ENCODE measurements around the gene ACVR2B.

ACVR2B gene

DNA sequence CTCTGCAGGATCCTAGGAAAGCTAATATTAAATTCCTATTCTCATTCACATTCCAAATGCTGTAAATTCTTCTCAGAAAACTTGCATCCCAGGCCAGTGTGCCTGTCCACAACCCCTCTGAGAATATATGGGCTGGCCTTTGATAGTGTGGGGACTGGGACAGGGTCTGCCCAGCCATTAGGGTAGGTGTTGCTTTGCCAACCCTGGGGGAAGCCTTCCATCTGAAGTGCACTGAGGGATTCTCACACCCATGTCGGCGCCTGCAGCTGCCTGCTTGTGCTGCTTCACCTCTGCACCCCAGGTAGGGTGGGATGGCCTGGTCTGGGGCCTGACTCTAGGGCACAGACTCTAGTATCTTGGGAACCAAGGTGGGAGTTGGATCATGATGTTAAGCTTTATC is 27.2 kb downstream of the ACVR2B start:
- DNase-seq: no peak

DNA sequence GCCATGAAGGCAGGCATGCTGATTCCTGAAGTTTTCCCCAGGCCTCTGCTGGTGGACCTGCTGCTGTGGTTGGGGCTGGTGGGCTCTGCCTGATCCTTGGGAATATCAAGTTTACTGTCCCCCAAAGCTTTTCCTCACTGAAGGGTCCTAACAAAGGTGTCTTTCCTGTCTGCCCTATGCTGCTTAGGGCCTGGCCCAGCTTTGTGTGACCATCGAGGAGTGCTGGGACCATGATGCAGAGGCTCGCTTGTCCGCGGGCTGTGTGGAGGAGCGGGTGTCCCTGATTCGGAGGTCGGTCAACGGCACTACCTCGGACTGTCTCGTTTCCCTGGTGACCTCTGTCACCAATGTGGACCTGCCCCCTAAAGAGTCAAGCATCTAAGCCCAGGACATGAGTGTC is 29.3 kb downstream of the ACVR2B start:
- DNase-seq: no peak

DNA sequence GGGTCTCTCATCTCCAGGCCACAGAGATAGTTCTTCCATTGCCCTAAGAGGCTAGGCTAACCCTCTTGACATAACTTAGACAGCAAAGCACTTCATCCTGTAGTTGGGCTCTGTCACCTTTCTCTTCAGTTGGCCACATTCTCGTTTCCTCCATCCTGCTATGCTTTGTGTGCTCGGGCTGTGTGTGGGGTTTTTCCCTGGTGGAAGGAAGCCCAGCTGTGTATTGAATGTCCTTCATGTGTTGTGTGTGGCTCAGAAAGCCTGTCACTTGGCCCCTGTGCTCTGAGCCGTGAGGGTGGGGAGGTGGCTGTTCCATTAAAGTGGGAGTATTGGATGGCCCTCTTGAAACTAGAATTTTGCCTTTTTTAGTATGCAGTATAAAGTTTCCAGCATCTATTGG is 33.6 kb downstream of the ACVR2B start:
- no peak for DNase-seq

DNA sequence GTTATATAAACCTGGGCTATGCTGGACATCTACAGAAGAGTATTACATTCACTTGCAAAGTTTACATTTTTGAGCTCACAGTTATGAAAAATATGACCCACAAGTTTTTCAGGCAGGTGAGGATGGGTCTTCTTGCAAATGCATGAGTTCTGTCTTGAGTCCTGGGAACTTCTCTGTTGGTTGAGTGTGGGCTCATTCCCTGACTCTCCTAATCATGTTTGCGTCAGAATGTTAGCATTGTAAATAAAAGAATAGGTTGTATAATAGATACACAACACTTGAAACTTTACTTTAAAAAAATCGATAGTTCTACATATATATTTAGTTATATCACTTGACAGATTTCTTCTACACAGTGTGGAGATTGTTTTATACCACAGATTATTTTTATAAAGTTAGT is 35.3 kb downstream of the ACVR2B start:
- no peak for DNase-seq

DNA sequence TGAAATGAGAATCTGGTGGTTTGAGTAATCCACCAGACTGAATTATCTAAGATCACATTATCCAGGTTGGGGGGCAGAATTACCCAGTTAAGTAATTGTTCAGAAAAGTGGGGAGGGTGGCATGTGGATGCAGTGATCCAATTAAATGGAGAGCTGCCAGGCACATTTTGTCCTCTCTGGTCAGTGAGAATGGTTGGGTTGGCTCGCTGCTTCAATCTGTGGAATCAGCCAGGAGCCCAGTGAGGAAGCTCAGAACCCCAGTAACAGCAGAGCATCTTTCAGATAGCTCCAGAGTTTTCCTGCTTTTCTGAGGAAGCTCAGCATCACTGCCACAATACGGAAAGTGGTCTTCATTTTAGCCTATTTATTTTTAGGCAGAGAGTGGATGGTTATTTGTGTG is 36.1 kb downstream of the ACVR2B start:
- DNase-seq: peak in 9 of 56 donors; percentile 6 to 35 (median 31)

DNA sequence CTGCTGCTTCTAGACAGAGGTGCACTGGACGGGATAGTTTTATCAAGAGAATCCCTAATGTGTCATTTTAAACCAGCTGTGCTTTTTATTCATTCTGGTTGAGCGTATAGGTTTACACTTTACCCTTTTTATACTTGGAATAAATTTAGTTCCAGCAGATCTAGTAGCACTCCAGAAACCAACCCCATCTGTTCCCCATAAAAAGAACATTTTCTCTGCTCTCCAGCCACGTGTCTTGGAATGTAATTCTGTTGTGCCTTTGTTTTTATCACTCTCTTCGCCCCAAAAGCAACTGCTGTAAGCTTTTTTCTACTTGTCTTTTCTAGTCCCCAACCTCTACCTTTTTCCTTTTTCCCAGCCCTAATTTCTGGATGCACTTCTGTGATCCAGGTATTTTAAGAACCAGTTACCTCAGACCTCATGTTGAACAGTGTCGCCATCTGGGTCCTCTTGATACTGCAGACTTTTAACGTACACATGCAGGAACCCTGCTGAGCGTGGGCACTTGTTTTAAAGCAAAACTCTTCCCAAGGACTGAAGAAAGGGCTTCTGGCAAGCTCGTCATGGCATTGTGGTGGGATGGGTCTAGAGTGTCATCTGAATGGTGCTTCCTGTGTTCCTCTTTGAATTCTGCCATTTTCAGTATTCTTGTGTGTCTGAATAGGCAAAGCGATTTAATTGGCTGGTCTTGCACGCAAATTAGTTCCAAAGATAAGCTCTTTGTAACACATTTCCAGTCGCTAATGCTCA is 36.8 kb downstream of the ACVR2B start:
- peak in 1 of 56 donors; percentile 20 for DNase-seq

DNA sequence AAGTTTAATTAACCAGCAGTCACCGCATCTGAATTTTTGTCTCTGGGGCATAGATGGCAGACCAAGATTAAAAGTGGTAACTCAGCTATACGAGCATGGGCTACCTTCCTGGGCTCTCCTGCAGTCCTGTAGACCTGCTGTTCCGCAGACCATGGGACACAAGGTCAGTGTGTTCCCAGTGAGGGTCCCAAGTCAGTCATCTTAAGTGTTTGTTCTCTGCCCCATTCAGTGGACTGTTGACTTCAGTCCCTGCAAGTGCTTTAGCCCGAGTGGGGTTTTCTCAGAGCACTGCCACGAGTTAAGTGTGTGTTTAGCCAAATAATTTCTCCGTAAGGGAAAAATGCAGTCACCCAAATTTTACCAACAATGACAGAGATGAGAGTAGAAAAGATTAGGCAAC is 37.5 kb downstream of the ACVR2B start:
- no peak for DNase-seq

DNA sequence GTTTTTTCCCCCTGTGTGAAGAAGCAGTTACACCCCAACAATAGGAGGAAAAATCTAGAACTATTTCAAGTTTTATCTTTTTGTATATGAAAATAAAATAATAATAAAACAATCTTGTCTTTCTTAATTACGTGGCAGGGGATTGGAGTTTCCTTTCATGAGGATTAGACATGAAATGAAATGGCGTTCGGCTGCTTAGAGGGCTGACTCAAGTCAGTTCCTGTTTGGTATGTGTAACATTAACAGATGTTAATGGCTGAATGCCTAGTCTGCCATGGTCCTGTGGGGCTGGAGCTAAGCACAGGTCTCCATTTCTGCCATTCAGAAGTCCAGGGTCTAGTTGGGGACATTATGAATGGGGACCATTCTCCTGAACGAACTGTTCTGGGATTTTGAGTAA is 39.3 kb downstream of the ACVR2B start:
- no peak for DNase-seq

DNA sequence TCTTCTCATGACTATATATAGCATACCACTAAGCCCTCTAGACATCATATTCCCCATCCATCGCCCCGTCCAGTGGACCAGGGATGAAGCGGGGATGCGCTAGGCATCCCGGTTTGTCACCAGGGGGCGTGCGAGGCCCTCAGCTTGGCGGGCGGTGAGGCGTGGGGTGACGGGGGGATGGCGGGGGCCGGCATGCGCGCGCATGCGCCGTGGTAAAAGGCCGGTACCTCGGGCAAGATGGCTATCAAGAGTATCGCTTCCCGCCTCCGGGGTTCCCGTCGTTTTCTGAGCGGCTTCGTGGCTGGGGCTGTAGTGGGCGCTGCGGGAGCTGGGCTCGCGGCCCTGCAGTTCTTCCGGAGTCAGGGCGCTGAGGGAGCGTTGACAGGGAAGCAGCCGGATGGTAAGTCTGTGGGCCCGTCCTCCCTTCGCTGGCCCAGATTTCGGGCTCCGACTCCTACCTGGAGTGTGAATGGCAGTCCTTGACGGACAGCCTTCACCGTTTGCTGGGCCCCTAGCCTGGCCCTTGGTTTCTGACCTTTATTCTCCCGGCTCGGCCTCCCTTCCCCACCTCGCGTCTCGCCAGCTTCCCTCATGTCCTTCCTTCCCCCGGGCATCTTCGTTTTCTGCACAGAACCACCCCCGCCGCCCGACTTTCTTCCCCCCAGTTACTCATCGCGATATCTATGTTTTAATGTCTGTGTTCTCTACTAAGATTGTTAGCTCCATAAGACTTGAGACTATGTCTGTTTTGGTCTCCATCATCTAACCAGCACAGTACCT is 42.6 kb downstream of the ACVR2B start, which contains the start of gene EXOG:
TSS of gene EXOG (plus strand) at position 210 of the 780 bp plus-strand sequence. CDS start at position 238, 28 bp downstream.
- DNase-seq: peak; percentile 44 to 97 (median 90)

DNA sequence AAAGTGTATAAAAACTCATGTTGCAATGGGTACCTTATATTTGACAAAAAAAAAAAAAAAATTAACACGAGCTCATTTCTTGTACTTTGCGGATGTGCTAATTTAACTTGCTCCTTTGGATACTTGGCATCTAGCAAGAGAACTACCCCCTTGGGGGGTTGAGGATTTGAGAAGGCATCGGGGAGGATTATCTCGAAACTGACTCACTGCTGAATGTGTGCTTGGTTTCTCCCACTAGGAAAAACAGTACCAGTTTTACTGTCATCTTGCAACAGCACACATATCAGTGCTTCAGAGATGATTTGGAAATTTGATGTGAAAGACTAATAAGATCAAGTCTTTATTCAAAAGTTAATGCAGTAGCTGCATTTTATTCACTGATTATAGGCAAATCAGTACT is 43.3 kb downstream of the ACVR2B start:
- no peak for DNase-seq

DNA sequence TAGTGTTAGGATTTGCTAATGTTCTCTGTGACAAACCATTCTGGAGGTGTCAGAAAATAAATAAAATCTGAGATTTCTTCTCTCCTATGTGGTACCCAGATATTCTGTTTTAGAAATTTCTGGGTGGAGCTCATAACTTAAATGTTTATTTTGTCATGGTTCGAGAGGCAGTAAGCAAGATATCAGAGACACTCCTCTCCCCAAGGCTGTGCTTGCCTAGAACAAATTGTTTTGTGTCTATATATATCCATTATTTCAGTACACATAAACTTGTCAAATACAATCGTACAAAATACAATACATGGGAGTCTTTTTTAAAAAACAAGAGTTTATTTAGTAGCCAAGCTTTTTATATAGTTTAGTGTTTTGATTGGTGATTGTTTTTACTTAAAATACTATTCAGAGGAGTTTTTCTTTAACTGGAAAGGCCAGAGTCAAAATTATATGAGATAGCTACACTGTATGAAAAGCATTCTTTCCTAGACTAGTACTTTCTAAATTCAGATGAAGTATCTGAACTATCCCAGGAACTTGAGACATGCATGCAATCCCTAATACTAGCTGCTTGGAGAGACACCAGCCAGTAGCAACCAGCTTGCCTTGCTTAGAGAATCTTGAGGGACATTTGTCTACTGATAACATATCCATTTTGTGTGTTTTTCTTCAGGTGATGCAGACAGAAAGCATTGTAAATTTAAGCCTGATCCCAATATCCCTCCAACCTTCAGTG is 47.2 kb downstream of the ACVR2B start:
- no peak for DNase-seq

DNA sequence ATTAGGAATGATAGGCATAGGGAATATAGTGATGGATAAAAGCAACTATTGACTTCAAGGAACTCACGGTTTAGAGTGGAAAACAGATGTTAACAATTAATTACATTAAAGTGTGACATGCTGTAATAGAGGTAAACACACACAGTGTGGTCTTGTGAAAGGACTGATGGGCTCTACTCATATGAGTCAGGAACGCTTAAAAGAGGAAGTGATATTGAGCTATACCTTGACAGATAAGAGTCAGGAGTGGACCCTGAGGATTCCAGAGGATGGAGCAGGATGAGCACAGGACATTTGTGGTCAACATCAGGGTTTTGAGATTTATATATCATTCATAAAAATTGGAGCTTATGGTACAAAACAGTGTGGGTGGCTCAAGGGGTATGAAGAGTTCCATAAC is 53.4 kb downstream of the ACVR2B start:
- no peak for DNase-seq

DNA sequence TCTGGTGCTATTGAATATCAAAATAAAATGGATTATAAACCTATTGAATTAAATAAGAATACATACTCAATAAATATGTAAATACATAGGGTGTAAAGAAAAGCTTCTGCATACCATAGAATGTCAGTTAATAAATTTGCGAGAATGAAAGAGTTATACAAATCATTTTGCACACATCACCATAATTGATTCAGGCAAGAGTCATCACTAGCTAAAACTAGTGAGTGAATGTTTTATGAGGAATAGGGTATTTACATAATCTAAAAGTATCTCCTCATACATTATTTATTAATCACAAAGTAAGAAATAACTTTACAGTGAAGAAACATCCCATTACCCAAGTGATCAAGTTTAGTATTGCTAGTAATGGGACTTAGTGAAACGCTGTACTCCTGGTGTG is 56.0 kb downstream of the ACVR2B start:
- DNase-seq: no peak

DNA sequence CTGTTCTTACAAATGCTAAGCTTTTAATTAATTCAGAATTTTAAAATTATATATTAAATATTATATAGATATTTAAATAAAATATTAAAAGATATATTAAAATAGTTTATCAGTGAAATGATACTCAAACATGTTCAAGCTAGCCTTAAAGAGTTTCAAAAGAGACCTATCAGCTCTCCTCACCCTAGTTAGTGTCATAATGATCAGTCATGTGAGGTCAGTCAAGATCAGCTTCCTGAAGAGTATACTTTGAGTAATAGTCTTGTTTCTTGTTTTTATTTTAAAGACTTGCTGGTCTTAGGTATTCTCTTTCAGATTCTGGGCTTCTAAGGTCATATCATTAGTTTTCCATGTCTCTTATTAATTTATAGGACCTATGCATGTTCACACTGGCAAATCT is 56.9 kb downstream of the ACVR2B start:
- no peak for DNase-seq

DNA sequence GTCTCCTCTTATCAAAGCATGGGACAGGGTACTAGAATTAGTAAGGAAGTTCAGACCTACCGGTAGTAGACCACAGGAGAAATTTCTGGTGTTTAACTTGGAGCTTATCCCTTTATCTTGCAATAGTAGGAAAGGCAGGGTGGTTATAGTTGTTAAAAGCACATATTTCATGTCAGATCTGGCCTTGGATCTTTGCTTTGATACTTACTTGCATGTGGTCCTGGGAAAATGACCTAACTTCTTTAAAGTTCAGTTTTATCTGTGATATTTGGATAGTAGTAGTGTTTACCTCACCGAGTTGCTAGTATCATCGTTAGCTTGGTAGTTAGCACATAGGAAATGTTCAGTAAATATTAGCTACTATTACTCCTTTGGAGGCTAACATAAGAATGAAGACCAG is 57.9 kb downstream of the ACVR2B start:
- no peak for DNase-seq

DNA sequence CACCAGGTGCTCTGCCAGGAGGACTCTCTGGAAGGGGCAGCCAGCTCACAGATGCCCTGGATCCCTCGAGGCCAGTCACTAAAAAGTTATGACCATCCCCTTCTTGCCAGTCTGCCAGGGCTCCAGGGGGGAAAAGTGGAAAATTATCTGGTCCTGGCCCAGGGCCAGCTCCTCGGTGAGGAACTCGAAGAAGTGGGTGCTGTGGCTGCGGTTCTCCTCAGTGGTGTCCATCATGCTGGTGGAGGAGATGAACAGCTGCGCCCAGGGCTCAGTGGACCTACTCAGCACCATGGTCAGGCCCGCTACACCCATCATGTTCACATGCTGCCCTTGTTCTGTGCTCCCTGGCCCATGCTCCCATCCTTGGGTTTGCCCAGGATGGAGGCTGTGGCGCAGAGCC is 61.7 kb downstream of the ACVR2B start:
- DNase-seq: no peak

DNA sequence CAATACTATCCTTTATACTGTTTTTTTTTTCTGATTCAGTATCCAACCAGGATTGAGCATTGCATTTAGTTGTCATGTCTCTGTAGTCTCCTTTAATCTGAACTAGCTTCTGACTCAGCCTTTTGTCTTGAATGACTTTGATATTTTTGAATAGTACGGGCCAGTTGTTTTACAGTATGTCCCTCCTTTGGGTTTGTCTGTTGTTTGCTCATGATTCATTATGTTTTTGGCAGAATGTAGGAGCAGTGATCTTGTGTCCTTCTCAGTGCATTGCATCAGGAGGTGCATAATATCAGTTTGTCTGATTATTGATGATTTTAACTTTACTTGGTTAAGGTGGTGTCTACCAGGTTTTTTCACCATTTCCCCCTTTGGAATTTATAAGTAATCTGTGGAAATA is 63.0 kb downstream of the ACVR2B start:
- DNase-seq: no peak

DNA sequence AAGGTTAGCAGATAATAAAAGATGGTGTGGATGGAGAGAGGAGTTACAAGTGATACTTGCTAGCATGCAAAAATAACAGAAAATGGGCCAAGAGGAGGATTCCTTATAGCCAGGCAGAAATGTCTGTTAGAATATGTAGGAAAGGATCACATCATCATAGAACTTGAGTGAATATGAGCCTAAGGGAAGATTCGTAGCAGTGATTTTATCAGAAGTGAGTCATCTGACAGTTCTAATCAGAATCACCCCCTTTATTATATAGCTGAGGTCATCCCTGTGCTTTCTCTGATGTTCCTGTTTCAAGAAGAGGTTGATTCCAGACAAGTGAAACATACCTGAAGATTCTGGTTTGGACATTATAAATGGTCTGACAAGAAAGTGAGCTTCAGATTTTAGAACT is 65.3 kb downstream of the ACVR2B start:
- DNase-seq: no peak

DNA sequence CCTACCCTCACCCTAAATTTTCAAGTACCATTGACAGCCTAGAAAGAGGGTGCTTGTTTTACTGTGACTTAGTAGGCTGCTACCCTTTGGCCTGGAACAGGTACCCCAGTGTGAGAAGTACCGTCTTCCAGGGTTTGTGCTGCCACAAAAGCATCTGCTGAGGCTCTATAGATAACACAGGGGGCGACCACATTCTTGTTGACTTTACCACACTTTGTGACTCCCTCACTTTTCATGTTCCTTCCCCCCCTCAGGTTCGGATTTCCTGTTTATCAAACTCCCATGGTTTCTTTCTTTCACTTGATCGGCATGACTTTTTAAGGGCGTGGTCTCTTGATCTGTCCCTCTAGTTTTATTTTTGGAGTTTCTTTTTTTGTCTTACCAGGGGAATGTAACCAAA is 66.0 kb downstream of the ACVR2B start:
- no peak for DNase-seq

DNA sequence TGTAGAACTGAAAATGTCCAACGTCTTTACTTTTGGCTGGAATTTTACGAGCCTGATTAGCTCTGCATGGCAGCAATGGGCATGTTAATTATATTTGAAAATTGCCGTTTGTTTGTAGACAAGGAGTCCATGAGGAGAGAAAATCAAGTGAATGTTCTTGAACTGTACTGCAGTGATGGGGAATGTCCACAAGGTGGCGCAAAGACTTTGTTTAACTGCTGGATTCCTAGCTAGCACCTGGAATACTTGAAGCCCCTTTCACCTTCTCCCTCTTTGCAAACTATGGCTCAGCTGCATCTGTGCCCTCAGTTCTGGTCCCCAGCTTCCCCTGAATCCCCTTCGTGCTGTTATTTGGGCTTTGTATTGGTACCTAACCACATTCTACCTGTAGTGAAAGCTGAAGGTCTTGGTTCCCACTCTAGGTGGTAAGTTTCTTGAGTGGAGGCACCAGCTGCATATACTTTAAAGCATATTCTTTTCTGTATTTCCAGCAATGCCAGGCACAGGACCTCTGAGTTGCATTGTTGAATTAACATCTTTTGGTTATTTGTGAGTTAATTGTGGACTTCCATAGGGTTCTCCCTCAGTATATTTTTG is 67.8 kb downstream of the ACVR2B start:
- DNase-seq: peak in 40 of 56 donors; percentile 4 to 82 (median 30)

DNA sequence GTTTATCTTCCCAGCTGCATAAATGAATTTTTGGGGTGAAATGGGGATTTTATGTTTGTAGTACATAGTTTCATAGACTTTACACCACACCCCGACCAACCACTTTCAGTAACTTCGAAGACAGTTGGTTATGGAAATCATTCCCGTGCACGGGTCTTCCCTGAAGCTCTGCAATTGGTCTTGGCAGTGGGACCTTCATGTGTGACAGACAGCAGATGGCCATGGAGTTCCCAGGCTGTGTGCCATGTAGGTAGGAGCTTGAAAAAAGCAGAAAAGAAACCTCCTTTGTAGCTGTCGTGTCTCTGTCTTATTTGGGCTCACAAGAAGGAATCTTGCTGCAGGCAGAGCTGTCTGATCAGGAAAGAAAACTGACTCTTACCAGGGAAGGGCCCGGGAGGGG is 68.3 kb downstream of the ACVR2B start:
- no peak for DNase-seq
